Calu3 (cell line): ENCODE data around the gene HADHA. TPM values are rescaled to one million over a fixed set of nuclear protein-coding genes. Genes with fewer than 3 reads are reported as not detected.

ENCODE experiments used
- BruUV-seq: library from RNA; stranded (reverse); fragments of 400-500 nt; replicated peaks from 2 replicates; lab custom pipeline; 2021; lab: Mats Ljungman, UMichigan
- CTCF ChIA-PET: fragments of 300-600 bp; sonication (Branson Sonifier 250); formaldehyde crosslinking; loops from one replicate; lab custom pipeline; 2022; ENCODE audit warnings: antibody characterized with exemption; lab: Charles Lee
- DNase-seq: peaks from one replicate; pipeline ENCODE4 v3.0.0; 2022
- H3K27ac Mint-ChIP-seq: one replicate; pipeline ENCODE4 v1.8.0; 2022; ENCODE audit warnings: mixed read lengths; ENCODE audit not compliant: unreplicated experiment
- H3K27me3 Mint-ChIP-seq: one replicate; pipeline ENCODE4 v1.8.0; 2022; ENCODE audit warnings: mixed read lengths; ENCODE audit not compliant: unreplicated experiment
- H3K36me3 Mint-ChIP-seq: one replicate; pipeline ENCODE4 v1.8.0; 2022; ENCODE audit warnings: mild to moderate bottlenecking, moderate library complexity, mixed read lengths; ENCODE audit not compliant: insufficient read depth, unreplicated experiment
- H3K4me1 Mint-ChIP-seq: one replicate; pipeline ENCODE4 v1.8.0; 2022; ENCODE audit warnings: mild to moderate bottlenecking, low read depth, mixed read lengths; ENCODE audit not compliant: unreplicated experiment
- H3K4me3 Mint-ChIP-seq: one replicate; pipeline ENCODE4 v1.8.0; 2022; ENCODE audit warnings: mild to moderate bottlenecking, low read depth, moderate library complexity, mixed read lengths; ENCODE audit not compliant: unreplicated experiment
- H3K9me3 Mint-ChIP-seq: one replicate; pipeline ENCODE4 v1.8.0; 2022; ENCODE audit warnings: low read depth, mixed read lengths; ENCODE audit not compliant: unreplicated experiment
- intact Hi-C: fragments of 100-400 bp; cut with micrococcal nuclease; formaldehyde crosslinking; loops from one replicate; pipeline ENCODE4 v1.10.0; 2022; ENCODE audit not compliant: unreplicated experiment
- total RNA-seq: library from RNA; stranded (reverse); gene quantifications from 2 replicates; pipeline ENCODE4 v1.2.3, GENCODE V29; 2022
- TF ChIP-seq, protein P1 (sequence below): fragments of 200-600 bp; IDR thresholded peaks from one replicate; pipeline ENCODE4 v1.8.0; 2022; ENCODE audit warnings: antibody characterized with exemption; ENCODE audit not compliant: unreplicated experiment

Gene HADHA
- total RNA-seq, 1 experiment from 2014 or later: 127 TPM

DNA sequence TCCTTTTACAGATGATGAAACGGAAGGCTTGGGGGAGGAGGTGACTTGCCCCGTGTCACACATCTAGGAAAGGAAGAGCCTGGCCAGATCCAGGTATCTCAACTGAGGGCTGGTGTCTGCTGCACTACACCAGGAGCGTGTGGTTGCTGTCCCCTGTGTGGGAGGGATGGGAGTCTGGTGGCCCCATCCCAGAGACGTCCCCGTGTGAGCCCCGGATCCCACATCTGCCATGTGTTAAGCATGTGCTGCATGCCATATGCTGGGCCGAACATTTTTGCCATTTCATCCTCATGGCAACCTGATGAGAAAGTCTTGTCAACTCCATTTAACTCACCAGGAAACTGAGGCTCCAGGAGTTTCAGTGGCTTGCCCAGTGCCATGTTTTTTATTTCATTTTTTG, 67.3 kb downstream of the HADHA start:
- Mint-ChIP-seq H3K27ac (no peak overlapping the region), H3K27me3 (peaks cover 57% of the 10 kb centered on the region), H3K4me1 (peaks cover 13% of the 10 kb centered on the region), H3K9me3 (no peaks in the 10 kb centered on the region), H3K36me3 (peaks cover 9% of the 10 kb centered on the region), H3K4me3 (no peak overlapping the region)
- no TSS peak for BruUV-seq
- TF ChIP-seq, protein P1, sequence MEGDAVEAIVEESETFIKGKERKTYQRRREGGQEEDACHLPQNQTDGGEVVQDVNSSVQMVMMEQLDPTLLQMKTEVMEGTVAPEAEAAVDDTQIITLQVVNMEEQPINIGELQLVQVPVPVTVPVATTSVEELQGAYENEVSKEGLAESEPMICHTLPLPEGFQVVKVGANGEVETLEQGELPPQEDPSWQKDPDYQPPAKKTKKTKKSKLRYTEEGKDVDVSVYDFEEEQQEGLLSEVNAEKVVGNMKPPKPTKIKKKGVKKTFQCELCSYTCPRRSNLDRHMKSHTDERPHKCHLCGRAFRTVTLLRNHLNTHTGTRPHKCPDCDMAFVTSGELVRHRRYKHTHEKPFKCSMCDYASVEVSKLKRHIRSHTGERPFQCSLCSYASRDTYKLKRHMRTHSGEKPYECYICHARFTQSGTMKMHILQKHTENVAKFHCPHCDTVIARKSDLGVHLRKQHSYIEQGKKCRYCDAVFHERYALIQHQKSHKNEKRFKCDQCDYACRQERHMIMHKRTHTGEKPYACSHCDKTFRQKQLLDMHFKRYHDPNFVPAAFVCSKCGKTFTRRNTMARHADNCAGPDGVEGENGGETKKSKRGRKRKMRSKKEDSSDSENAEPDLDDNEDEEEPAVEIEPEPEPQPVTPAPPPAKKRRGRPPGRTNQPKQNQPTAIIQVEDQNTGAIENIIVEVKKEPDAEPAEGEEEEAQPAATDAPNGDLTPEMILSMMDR: no peak
- intact Hi-C loops: no loop called here
- no peak for DNase-seq
- CTCF ChIA-PET: no interaction called here

DNA sequence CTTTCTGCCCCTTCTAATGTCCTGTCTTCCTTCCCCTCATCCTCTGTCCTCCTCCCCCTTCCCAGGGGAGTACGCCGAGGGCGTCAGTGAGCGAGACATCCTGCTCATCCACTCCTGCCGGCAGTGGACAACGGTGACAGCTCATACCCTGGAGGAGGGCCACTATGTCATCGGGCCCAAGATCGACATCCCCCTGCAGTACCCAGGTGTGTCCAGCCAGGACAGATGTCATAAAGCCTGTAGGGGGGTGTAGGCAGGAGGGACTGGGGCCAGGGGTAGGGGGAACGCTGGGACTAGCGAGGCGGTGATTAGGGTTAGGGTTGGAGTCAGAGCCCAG, 68.2 kb downstream of the HADHA start:
- CTCF ChIA-PET: no interaction called here
- peaks cover 60% of the 10 kb centered on the region for H3K27me3 Mint-ChIP-seq
- TF ChIP-seq, protein P1: no peak
- no peak for DNase-seq
- peaks cover 16% of the 10 kb centered on the region for H3K36me3 Mint-ChIP-seq
- no peak overlapping the region for H3K27ac Mint-ChIP-seq
- peaks cover 13% of the 10 kb centered on the region for H3K4me1 Mint-ChIP-seq
- BruUV-seq: no TSS peak
- no peak overlapping the region for H3K4me3 Mint-ChIP-seq
- no peaks in the 10 kb centered on the region for H3K9me3 Mint-ChIP-seq
- intact Hi-C loops: no loop called here

DNA sequence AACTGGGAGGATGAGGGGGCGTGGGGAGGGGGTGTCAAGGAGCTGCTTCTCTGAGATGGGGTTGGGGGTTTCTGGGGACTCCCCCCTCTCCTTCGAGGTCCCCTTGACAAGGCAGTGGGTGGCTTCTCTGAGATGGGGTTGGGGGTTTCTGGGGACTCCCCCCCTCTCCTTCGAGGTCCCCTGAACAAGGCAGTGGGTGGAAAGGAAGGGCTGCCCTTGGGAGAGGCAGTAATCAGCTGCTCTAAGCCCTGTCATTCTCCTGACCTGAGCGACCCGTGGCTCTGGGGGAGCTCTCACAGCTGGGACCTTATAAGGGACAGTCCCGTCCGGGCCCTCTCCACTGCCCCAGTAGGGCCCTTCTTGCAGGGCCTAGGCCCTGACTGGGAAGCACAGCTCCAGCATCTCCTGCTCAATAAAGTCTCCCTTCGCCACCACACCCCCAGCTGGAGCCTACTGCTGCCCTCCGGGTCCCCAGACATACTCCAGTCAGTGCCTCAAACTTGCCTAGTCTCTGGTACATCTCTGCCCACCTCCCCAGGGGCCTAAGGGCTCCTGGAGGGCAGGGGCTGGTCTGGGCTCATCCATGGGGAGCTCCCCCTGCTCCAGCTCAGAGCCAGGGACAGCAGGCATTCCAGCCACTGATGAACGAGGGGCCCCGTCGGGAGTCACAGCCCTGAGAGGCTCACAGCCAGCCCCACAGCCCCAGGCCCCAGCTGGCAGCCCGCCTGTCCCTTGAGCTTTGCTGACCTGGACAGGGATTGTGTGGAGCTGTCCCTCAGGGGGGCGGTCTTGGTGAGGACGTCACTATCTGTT, 68.8 kb downstream of the HADHA start:
- BruUV-seq: no TSS peak
- Mint-ChIP-seq H3K27me3 (peaks cover 60% of the 10 kb centered on the region), H3K36me3 (peaks cover 20% of the 10 kb centered on the region), H3K4me1 (peaks cover 13% of the 10 kb centered on the region), H3K9me3 (no peaks in the 10 kb centered on the region), H3K27ac (no peak overlapping the region), H3K4me3 (no peak overlapping the region)
- intact Hi-C loops: no loop called here
- TF ChIP-seq, protein P1: no peak
- CTCF ChIA-PET: no interaction called here
- no peak for DNase-seq

DNA sequence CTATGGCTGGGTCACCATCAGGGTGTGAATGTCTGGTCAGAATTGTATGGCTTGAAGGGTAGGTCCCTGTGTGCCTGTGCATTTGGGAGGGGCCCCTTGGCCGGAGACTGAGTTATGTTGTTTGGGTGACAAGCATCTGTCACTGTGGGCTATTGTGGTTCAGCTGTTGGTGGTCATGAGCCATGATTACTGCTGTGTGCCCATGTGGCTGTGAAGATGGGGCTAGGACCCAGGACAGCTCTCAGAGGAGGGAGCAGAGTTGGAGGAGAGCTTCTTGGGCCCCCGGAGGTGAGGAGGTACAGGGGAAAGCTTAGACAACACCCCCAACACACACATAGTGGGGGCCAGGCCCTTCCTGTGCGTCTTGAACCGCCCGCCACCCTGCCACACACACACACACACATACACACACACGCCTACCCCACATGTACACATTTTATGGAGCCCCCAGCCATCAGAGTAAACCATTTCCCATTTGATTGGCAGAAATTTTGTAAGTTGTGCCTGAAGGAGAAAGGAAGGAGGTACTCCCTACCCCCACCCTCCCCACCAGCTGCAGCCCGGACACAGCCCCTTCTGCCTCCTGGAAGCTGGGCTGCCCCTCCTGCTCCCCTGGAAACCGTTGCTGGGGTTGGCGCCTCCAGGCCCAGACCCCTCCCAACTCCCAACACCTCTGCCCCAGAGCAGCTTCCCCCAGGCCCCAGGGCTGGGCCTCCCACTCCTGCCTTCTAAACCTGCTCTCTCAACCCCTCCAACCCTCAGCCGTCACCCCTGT, 69.6 kb downstream of the HADHA start:
- CTCF ChIA-PET: no interaction called here
- no peaks in the 10 kb centered on the region for H3K9me3 Mint-ChIP-seq
- no peak for DNase-seq
- peaks cover 53% of the 10 kb centered on the region for H3K27me3 Mint-ChIP-seq
- H3K4me1 Mint-ChIP-seq: peaks cover 13% of the 10 kb centered on the region
- BruUV-seq: no TSS peak
- intact Hi-C loops: no loop called here
- TF ChIP-seq, protein P1: no peak
- H3K4me3 Mint-ChIP-seq: peak overlapping the region; percentile 12
- peaks cover 20% of the 10 kb centered on the region for H3K36me3 Mint-ChIP-seq
- H3K27ac Mint-ChIP-seq: no peak overlapping the region
